Upper lobe of right lung (tissue), 1 donor: ENCODE results near the gene MCTP1. TPM values are rescaled to one million over a fixed set of nuclear protein-coding genes. Genes with fewer than 3 reads are reported as not detected.

Experiments used
- ATAC-seq: fragments of 200-7000 bp; cut with Tn5 transposase; one replicate; pipeline ENCODE4 v1.9.1; 2020; ENCODE audit warnings: mild to moderate bottlenecking, moderate library complexity
- DNase-seq: peaks from one replicate; pipeline ENCODE4 v3.0.0-alpha.2; 2020
- H3K27ac ChIP-seq: fragments of 200-600 bp; one replicate; pipeline ENCODE4 v1.8.0; 2022
- H3K27me3 ChIP-seq: fragments of 200-600 bp; one replicate; pipeline ENCODE4 v1.8.0; 2022; ENCODE audit warnings: mild to moderate bottlenecking
- H3K36me3 ChIP-seq: fragments of 200-600 bp; one replicate; pipeline ENCODE4 v1.8.0; 2022
- H3K4me1 ChIP-seq: fragments of 200-600 bp; one replicate; pipeline ENCODE4 v1.8.0; 2022
- H3K4me3 ChIP-seq: fragments of 200-600 bp; one replicate; pipeline ENCODE4 v1.8.0; 2022; ENCODE audit warnings: mild to moderate bottlenecking
- H3K9me3 ChIP-seq: fragments of 200-600 bp; one replicate; pipeline ENCODE4 v1.8.0; 2022
- intact Hi-C: fragments of 100-400 bp; cut with DNase I; formaldehyde crosslinking; loops from one replicate; pipeline ENCODE4 v1.11.0; 2022
- total RNA-seq: library from RNA; stranded (reverse); fragmentation: NEBNext Ultra II Directional; extraction: Animal tissue kit (Norgen Biotek cat#: 25700); gene quantifications from one replicate; pipeline ENCODE4 v1.2.1, GENCODE V29; 2021
- TF ChIP-seq, protein P1 (sequence below): fragments of 200-600 bp; IDR thresholded peaks from one replicate; pipeline ENCODE4 v1.8.0; 2022; ENCODE audit warnings: antibody characterized with exemption
- donor health status: DM: no; HTN: yes; CAD: no; lungs with severe emphysema.

MCTP1 gene
- total RNA-seq, 1 donor from 2014 or later: 40.7 TPM

DNA sequence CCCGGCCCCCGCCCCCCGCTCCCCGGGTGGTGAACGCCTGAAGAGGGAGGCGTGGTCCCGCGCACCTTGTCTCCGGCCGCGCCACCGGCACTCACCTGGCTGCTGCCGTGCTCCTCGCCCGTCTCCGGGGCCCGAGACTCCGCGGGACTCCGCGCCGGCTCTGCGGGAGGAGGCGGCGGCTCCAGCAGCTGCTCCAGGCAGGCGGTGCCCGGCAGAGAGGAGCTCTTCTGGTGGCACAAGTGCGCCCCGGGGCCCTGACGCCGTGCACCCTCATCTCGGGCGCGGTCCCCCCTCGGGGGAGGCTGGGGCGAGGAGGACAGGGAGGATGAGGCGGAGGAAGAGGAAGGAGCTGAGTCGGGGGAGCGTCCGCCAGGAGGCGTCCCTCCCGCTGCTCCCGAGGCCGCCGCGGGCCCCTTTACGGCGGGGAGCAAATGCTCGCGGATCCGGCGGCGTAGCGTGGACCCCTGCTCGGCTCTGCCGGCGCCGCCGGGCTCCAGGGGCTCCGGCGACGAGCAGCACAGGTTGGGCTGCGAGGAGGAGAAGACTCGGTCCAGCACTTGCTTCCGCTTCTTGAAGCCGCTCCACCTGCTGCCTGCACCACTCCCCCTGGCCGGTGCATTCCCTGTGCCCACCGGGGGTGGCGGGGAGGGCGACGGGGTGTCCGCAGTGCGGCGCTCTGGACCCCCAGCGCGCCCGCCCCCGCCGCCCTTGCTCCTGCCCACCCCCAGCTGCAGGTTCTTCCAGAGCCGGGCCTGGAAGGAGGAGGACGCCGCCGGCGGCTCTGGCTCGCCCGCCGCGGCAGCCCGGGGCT, 928 bp downstream of the MCTP1 start:
- intact Hi-C loops: no loop called here
- no peak overlapping the region for H3K27ac ChIP-seq
- no peaks in the 10 kb centered on the region for H3K36me3 ChIP-seq
- peak; percentile 84 for DNase-seq
- H3K27me3 ChIP-seq: peaks cover 55% of the 10 kb centered on the region
- H3K4me1 ChIP-seq: peaks cover 15% of the 10 kb centered on the region
- ATAC-seq: peak; percentile 82
- no peaks in the 10 kb centered on the region for H3K9me3 ChIP-seq
- TF ChIP-seq, protein P1, sequence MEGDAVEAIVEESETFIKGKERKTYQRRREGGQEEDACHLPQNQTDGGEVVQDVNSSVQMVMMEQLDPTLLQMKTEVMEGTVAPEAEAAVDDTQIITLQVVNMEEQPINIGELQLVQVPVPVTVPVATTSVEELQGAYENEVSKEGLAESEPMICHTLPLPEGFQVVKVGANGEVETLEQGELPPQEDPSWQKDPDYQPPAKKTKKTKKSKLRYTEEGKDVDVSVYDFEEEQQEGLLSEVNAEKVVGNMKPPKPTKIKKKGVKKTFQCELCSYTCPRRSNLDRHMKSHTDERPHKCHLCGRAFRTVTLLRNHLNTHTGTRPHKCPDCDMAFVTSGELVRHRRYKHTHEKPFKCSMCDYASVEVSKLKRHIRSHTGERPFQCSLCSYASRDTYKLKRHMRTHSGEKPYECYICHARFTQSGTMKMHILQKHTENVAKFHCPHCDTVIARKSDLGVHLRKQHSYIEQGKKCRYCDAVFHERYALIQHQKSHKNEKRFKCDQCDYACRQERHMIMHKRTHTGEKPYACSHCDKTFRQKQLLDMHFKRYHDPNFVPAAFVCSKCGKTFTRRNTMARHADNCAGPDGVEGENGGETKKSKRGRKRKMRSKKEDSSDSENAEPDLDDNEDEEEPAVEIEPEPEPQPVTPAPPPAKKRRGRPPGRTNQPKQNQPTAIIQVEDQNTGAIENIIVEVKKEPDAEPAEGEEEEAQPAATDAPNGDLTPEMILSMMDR: peak; percentile 41
- H3K4me3 ChIP-seq: peak overlapping the region; percentile 58

DNA sequence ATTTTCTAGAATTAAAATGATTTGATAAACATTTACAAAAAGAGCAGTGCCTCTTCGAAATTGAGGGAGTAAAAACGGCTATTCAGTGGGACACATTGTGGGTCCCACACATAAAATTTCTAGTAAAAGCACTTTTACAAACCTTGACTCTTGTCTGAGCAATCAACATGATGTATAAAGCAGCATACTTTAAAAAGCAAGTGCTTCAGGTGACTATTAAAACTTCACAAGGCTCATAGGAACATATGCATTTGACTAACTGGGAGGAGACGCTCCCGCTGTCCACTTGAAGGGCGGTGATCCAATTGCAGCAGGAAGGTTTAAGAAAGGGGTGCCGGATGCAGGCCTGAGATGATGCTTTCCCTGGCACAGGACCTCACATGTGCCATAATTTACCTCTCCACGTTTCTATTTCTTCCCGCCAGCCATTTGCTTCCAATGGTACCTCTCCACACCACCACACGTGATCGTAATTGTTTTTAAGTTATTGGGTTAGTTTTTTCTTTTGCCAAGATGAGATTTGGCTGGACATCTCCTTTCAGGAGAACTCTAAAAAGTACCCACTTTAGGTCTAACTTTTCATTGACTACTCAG, 1.8 kb downstream of the MCTP1 start:
- H3K27ac ChIP-seq: no peak overlapping the region
- DNase-seq (no peak), ATAC-seq (no peak)
- H3K27me3 ChIP-seq: peaks cover 55% of the 10 kb centered on the region
- intact Hi-C loops: no loop called here
- H3K4me1 ChIP-seq: peaks cover 15% of the 10 kb centered on the region
- TF ChIP-seq, protein P1: no peak
- H3K4me3 ChIP-seq: peak overlapping the region; percentile 58
- H3K36me3 ChIP-seq: no peaks in the 10 kb centered on the region
- H3K9me3 ChIP-seq: no peaks in the 10 kb centered on the region

DNA sequence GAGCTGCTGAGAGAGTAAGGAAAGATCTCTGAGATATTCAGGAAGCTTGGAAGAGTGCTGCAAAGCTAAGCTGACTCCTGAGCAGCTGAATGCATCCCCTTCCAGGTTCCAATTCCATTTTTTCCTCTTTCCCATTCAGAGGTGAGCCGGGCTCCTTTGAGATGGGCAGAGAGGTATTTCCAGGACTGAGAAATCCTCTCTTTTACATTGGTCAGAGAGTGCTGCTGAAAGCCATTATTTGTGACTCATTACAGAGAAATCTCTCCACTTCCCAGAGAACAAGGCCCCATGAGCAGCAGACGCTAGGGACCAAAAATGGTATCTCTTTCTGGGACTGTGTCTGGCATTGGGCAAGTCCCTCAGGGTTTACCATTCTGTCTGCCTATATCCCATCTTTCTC, 3.7 kb downstream of the MCTP1 start:
- intact Hi-C loops: no loop called here
- DNase-seq: no peak
- Histone ChIP-seq H3K36me3 (no peaks in the 10 kb centered on the region), H3K4me3 (no peak overlapping the region), H3K9me3 (no peaks in the 10 kb centered on the region), H3K27me3 (peaks cover 47% of the 10 kb centered on the region), H3K4me1 (peaks cover 15% of the 10 kb centered on the region), H3K27ac (no peak overlapping the region)
- ATAC-seq: no peak
- TF ChIP-seq, protein P1: no peak

DNA sequence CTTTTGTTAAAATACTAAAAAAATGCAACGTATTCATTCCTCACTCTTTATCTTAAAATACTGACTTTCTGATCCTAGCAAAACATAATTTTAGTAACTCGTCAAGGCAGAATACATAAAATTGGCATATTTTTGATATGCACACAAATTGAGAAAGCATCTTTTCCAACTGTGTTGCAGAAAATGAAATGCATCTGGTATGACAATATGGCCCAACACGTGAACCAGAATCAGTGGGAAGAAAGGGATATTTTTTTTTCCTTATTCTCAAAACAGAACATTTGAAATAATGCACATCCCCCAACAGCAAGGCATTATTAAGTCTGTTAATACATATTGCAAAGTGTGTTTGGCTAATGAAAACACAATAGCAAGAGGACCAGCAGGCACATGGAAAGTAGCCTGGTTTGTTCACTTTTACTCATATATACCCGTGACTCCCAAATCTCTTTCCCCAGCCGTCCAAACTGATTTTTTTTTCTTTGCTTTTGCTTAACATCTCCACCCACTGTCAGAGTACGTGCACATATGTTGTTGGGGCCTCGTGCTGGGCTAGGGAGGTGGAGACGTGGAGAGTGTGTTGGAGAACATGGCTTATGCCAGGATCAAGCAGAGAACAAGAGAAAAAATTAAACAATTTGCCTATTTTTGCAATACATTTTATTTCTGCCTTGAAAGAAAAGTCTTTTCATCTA, 4.3 kb downstream of the MCTP1 start:
- peaks cover 14% of the 10 kb centered on the region for H3K4me1 ChIP-seq
- no peak overlapping the region for H3K27ac ChIP-seq
- TF ChIP-seq, protein P1: no peak
- no peak overlapping the region for H3K4me3 ChIP-seq
- no peaks in the 10 kb centered on the region for H3K9me3 ChIP-seq
- intact Hi-C loops: no loop called here
- H3K36me3 ChIP-seq: no peaks in the 10 kb centered on the region
- ATAC-seq: no peak
- no peak for DNase-seq
- peaks cover 41% of the 10 kb centered on the region for H3K27me3 ChIP-seq

DNA sequence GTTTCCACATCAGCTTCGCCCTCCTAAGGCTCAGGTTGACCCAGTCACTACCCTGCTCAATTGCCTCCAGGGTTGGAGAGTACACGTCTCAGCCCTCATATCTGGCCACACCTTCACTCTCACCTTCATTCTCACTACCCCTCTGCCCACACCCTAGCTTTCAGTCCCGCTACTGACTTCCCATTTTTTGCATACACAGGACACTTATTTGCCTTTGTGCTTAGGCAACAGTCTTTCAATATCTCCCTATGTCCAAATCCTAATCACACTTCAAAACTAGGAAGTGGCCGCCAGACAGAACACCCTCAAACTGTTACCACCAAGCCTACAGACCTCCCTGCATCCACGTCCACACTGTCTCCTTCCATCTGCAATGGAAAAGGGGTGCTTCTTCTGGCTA, 10.9 kb downstream of the MCTP1 start:
- Histone ChIP-seq H3K27ac (no peak overlapping the region), H3K4me3 (no peak overlapping the region), H3K27me3 (no peaks in the 10 kb centered on the region), H3K4me1 (no peaks in the 10 kb centered on the region), H3K36me3 (no peaks in the 10 kb centered on the region), H3K9me3 (no peaks in the 10 kb centered on the region)
- peak; percentile 78 for ATAC-seq
- no peak for DNase-seq
- intact Hi-C loops: no loop called here
- TF ChIP-seq, protein P1: no peak
